CD14-positive monocyte (primary cell): ENCODE results near the gene B4GALT6. TPM values are rescaled to one million over a fixed set of nuclear protein-coding genes. Genes with fewer than 3 reads are reported as not detected.

Source experiments
- DNase-seq, 3 donors: peaks; one replicate each; pipeline ENCODE4 v3.0.0-alpha.2; 2011 to 2022
- H2AFZ ChIP-seq: 2 replicates; pipeline ENCODE4 v1.6.0; 2012; ENCODE audit warnings: mild to moderate bottlenecking, low read depth, low read length, inconsistent platforms; ENCODE audit not compliant: insufficient read depth, poor library complexity, severe bottlenecking
- H3K27ac ChIP-seq, 2 donors: 1 replicate in 1 of 2; 2 replicates in 1 of 2; pipeline ENCODE4 v1.5.1; 2012 to 2013; ENCODE audit warnings: low read length in 2 of 2, control low read depth in 1 of 2, inconsistent platforms in 1 of 2, low read depth in 1 of 2, mild to moderate bottlenecking in 1 of 2
- H3K27me3 ChIP-seq, 2 donors: one replicate each; pipeline versions ENCODE4 v1.6.0 to v1.6.1; 2011 to 2013; ENCODE audit warnings: low read length in 2 of 2; ENCODE audit not compliant: control insufficient read depth in 2 of 2, insufficient read depth in 2 of 2
- H3K36me3 ChIP-seq, 2 donors: replicated peaks in 1 of 2; 1 replicate in 1 of 2; 2 replicates in 1 of 2; pipeline versions ENCODE4 v1.5.1 to v1.6.1; 2012 to 2013; ENCODE audit warnings: low read length in 2 of 2, control low read depth in 1 of 2, inconsistent platforms in 1 of 2, mild to moderate bottlenecking in 1 of 2; ENCODE audit not compliant: insufficient read depth in 2 of 2, control insufficient read depth in 1 of 2
- H3K4me1 ChIP-seq, 2 donors: 1 replicate in 1 of 2; 2 replicates in 1 of 2; pipeline versions ENCODE4 v1.5.1 to v1.6.1; 2012 to 2013; ENCODE audit warnings: low read length in 2 of 2, control low read depth in 1 of 2, inconsistent platforms in 1 of 2, mild to moderate bottlenecking in 1 of 2, moderate library complexity in 1 of 2; ENCODE audit not compliant: insufficient read depth in 2 of 2, control insufficient read depth in 1 of 2
- H3K4me2 ChIP-seq: replicated peaks from 2 replicates; pipeline ENCODE3; 2012; ENCODE audit warnings: low read length, moderate library complexity, mild to moderate bottlenecking; ENCODE audit not compliant: poor library complexity, severe bottlenecking; ENCODE audit errors: extremely low read depth
- H3K4me3 ChIP-seq, 3 experiments: fragments of 200-600 bp in 1 of 3; sonication (generic) in 1 of 3; replicated peaks in 1 of 3; 1 replicate in 2 of 3; 2 replicates in 1 of 3; pipeline ENCODE4 v1.5.1; 2011 to 2013; ENCODE audit warnings: low read length in 3 of 3, mild to moderate bottlenecking in 3 of 3, control low read depth in 2 of 3, low read depth in 2 of 3, inconsistent platforms in 1 of 3, moderate library complexity in 1 of 3
- H3K79me2 ChIP-seq: 2 replicates; pipeline ENCODE4 v1.6.0; 2012; ENCODE audit warnings: mild to moderate bottlenecking, control low read depth, inconsistent platforms, low read length, moderate library complexity; ENCODE audit not compliant: insufficient read depth
- H3K9ac ChIP-seq: 2 replicates; pipeline ENCODE4 v1.6.0; 2017; ENCODE audit warnings: low read length, mild to moderate bottlenecking; ENCODE audit not compliant: insufficient read depth, poor library complexity, severe bottlenecking
- H3K9me3 ChIP-seq, 2 donors: replicated peaks in 1 of 2; 1 replicate in 1 of 2; 2 replicates in 1 of 2; pipeline versions ENCODE4 v1.5.1 to v1.6.1; 2012 to 2013; ENCODE audit warnings: low read length in 2 of 2, control low read depth in 1 of 2; ENCODE audit not compliant: control insufficient read depth in 1 of 2, insufficient read depth in 1 of 2
- H4K20me1 ChIP-seq: 2 replicates; pipeline ENCODE4 v1.6.0; 2012; ENCODE audit warnings: mild to moderate bottlenecking, low read length, control low read depth, moderate library complexity; ENCODE audit not compliant: insufficient read depth
- H3K27ac Mint-ChIP-seq, 7 donors: one replicate each; pipeline ENCODE4 v1.8.0; 2020; ENCODE audit warnings: mild to moderate bottlenecking in 7 of 7, mixed read lengths in 7 of 7, moderate library complexity in 6 of 7, inconsistent platforms in 2 of 7
- H3K27me3 Mint-ChIP-seq, 3 donors: one replicate each; pipeline ENCODE4 v1.8.0; 2021 to 2022; ENCODE audit warnings: low read depth in 3 of 3, mild to moderate bottlenecking in 3 of 3, mixed read lengths in 3 of 3, moderate library complexity in 3 of 3, inconsistent platforms in 1 of 3
- H3K36me3 Mint-ChIP-seq, 2 donors: one replicate each; pipeline ENCODE4 v1.8.0; 2020; ENCODE audit warnings: mixed read lengths in 2 of 2, inconsistent platforms in 1 of 2, mild to moderate bottlenecking in 1 of 2
- H3K4me1 Mint-ChIP-seq: one replicate; pipeline ENCODE4 v1.8.0; 2020; ENCODE audit warnings: mild to moderate bottlenecking, mixed read lengths
- H3K4me3 Mint-ChIP-seq, 2 donors: one replicate each; pipeline ENCODE4 v1.8.0; 2020; ENCODE audit warnings: mild to moderate bottlenecking in 2 of 2, mixed read lengths in 2 of 2, moderate library complexity in 1 of 2
- H3K9me3 Mint-ChIP-seq, 7 donors: one replicate each; pipeline ENCODE4 v1.8.0; 2020 to 2022; ENCODE audit warnings: mixed read lengths in 7 of 7, mild to moderate bottlenecking in 6 of 7, moderate library complexity in 6 of 7, inconsistent platforms in 2 of 7
- WGBS: methylation state at CpG from one replicate; pipeline ENCODE4 v1.1.5; 2013; ENCODE audit warnings: missing lambda C conversion rate; ENCODE audit not compliant: insufficient coverage; 5-methylcytosine and 5-hydroxymethylcytosine counted together
- intact Hi-C, 2 donors: fragments of 100-400 bp; cut with micrococcal nuclease; formaldehyde crosslinking; loops; one replicate each; pipeline versions ENCODE4 v1.15.0 to v1.15.1; 2023
- polyA plus RNA-seq, 3 donors: library from polyadenylated mRNA; depleted of rRNA in 1 of 3; unstranded in 2 of 3; stranded (reverse) in 1 of 3; fragments of 300-500 nt in 2 of 3; fragments of >200 nt in 1 of 3; fragmentation: Illumina TruSeq in 2 of 3; gene quantifications; 1 replicate in 2 of 3; 2 replicates in 1 of 3; pipeline ENCODE4 v1.2.3, GENCODE V29; 2012 to 2021
- TF ChIP-seq, protein P1 (sequence below): fragments of 200-600 bp; IDR thresholded peaks from one replicate; pipeline ENCODE4 v1.8.0; 2022; ENCODE audit warnings: antibody characterized with exemption, mild to moderate bottlenecking

The B4GALT6 gene
- polyA plus RNA-seq, 3 donors, result 0.09 to 0.68 (median 0.12) TPM

DNA sequence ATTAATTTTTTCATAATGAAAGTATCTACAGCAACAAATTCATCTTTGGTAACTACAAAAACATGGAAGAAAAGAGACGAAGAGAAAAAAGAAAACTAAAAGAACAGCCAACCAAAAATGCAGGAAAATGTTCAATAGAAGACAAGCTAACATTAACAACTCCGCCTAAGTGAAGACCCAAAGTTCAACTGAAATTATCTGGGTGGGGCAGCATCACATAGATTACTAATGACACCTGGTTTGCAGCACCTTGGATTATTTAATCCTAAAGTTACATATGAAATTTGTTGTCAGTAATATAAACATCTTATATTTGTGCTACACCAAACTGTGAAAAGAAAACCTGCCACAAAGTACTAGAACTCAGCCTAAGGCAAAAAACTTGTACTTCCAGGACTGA is 14.8 kb downstream of the B4GALT6 start:
- Mint-ChIP-seq H3K36me3 (peaks cover 1 to 3% of the 10 kb centered on the region in 2 donors), H3K9me3 (peaks cover 0 to 3% (median 0%) of the 10 kb centered on the region in 7 donors), H3K27me3 (no peaks in the 10 kb centered on the region), H3K4me1 (peaks cover 2% of the 10 kb centered on the region), H3K4me3 (no peak overlapping the region), H3K27ac (no peak overlapping the region)
- intact Hi-C loops, result no loop called here
- Histone ChIP-seq H3K9me3 (no peaks in the 10 kb centered on the region), H3K79me2 (no peaks in the 10 kb centered on the region), H4K20me1 (no peaks in the 10 kb centered on the region), H3K4me3 (no peak overlapping the region), H3K27ac (no peak overlapping the region), H3K36me3 (no peaks in the 10 kb centered on the region), H3K4me2 (no peak overlapping the region), H2AFZ (no peak overlapping the region), H3K4me1 (no peaks in the 10 kb centered on the region), H3K9ac (no peak overlapping the region), H3K27me3 (no peaks in the 10 kb centered on the region)
- no CpG with 5 or more reads among the region's 2 CpGs for WGBS
- TF ChIP-seq, protein P1, sequence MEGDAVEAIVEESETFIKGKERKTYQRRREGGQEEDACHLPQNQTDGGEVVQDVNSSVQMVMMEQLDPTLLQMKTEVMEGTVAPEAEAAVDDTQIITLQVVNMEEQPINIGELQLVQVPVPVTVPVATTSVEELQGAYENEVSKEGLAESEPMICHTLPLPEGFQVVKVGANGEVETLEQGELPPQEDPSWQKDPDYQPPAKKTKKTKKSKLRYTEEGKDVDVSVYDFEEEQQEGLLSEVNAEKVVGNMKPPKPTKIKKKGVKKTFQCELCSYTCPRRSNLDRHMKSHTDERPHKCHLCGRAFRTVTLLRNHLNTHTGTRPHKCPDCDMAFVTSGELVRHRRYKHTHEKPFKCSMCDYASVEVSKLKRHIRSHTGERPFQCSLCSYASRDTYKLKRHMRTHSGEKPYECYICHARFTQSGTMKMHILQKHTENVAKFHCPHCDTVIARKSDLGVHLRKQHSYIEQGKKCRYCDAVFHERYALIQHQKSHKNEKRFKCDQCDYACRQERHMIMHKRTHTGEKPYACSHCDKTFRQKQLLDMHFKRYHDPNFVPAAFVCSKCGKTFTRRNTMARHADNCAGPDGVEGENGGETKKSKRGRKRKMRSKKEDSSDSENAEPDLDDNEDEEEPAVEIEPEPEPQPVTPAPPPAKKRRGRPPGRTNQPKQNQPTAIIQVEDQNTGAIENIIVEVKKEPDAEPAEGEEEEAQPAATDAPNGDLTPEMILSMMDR, result no peak
- no peak for DNase-seq

DNA sequence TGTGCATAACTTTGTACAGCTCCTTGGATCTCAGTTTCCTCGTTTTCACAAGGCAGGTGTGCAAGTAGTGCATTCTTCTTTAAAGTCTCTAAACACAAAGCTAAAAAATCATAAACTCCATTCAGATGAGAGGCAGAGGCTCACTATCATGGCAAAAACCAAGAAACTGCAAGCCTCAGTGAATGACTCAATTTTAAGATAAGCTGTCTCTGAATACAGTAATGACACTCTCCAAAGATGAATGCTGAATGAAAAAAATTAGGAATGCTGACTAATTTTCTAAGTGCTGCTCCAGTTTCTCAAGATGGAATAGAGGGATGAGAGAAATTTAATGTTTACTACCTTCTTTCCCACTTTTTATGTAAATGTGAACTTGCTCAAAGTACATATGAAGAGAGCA is 17.2 kb downstream of the B4GALT6 start:
- no peaks in the 10 kb centered on the region for H3K79me2 ChIP-seq
- no peaks in the 10 kb centered on the region for H3K4me1 ChIP-seq
- no peaks in the 10 kb centered on the region for H3K27me3 ChIP-seq
- Mint-ChIP-seq H3K9me3 (peaks cover 0 to 3% (median 0%) of the 10 kb centered on the region in 7 donors), H3K27me3 (no peaks in the 10 kb centered on the region), H3K4me1 (peaks cover 2% of the 10 kb centered on the region), H3K4me3 (no peak overlapping the region), H3K36me3 (peaks cover 7 to 8% of the 10 kb centered on the region in 2 donors), H3K27ac (no peak overlapping the region)
- TF ChIP-seq, protein P1, result no peak
- H3K4me2 ChIP-seq, result no peak overlapping the region
- WGBS, result no CpG with 5 or more reads among the region's 1 CpG
- H3K9me3 ChIP-seq, result no peaks in the 10 kb centered on the region
- intact Hi-C loops, result no loop called here
- H3K4me3 ChIP-seq, result no peak overlapping the region
- H2AFZ ChIP-seq, result no peak overlapping the region
- H4K20me1 ChIP-seq, result no peaks in the 10 kb centered on the region
- DNase-seq, result no peak
- no peak overlapping the region for H3K27ac ChIP-seq
- H3K36me3 ChIP-seq, result peaks cover 0 to 9% of the 10 kb centered on the region in 2 donors
- no peak overlapping the region for H3K9ac ChIP-seq
